GM21723 (cell line): Measurements from ENCODE around the gene TNS3.
A peak's percentile ranks its signal among the peaks of the same experiment; 100 is the strongest.
"Not testable (repeated sequence)": the region's sequence is repeated elsewhere in the genome, so short reads cannot be mapped to it uniquely, and the experiment has no call there.

Experiments used
- ATAC-seq: cut with Tn5 transposase; IDR thresholded peaks from one replicate; pipeline ENCODE4 v1.9.1; 2021; ENCODE audit warnings: mild to moderate bottlenecking, moderate library complexity; ENCODE audit not compliant: unreplicated experiment

TNS3 gene

DNA sequence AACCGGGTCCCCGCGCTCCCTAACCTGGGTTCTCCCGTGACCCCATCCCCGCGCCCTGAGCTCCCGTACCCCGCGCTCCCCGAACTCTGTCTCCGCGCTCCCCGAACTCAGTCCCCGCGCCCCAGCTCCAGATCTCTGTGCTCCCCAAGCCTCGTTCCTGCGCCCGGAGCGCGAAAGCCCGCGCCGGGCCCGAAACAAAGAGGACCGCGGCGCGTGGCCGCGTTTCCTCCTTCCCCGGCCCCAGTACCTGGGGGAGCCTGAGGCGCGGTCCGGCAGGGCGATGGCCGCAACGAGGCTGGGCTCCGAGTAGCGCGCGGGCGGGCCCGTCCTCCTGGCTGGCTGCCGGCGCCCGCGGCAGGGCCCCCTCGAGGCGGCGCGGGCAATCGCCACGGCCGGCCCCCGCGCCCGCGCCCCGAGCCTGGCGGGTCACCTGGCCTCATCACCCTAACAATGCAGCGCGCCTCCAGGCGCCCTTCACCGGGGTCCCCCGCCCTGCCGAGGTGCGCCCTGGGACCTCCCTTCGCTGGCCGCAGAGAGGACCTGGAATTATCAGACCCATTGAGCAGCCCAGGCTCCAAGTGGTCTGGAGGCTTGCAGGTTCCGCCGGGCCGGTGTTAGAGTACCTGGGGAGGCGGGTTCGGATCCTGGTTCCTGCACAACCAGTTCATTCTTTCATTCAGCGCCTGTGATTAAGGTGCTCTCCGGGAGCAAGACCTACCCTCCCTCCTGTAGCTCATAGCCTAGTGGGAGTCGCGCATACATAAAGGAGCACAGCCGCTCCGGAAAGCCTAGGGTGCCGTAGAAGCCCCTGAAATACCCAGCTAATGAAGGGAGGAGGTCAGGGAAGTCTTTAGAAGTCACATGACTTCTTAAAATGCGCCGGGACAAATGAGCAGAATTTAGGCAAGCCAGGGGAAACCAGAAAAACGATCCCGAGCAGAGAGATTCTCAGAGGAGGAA, at the start of gene TNS3:
Gene TNS3 (minus strand): TSS at position 308 of the 960 bp plus-strand sequence. CDS start 142,475 bp downstream, outside the sequence.
- no peak for ATAC-seq

DNA sequence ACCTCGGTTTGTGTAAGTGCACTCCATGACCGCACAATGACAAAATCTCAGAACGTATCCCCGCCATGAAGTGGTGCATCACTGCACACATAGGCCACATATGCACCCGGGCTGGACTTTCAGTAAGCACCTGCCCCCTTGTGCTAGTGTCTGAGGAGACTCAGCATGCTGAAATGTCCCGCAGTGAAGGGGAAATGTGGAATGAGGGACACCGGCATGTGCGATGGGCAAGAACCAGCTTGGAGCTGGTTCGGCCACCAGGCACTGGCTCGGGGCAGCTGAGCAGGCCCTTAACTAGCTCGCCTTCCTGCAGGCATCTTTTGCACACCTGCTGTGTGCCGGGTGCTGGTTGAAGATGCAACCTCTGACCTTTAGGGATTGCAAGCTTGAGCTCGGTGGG, 49.8 kb upstream of the TNS3 start:
- no peak for ATAC-seq

DNA sequence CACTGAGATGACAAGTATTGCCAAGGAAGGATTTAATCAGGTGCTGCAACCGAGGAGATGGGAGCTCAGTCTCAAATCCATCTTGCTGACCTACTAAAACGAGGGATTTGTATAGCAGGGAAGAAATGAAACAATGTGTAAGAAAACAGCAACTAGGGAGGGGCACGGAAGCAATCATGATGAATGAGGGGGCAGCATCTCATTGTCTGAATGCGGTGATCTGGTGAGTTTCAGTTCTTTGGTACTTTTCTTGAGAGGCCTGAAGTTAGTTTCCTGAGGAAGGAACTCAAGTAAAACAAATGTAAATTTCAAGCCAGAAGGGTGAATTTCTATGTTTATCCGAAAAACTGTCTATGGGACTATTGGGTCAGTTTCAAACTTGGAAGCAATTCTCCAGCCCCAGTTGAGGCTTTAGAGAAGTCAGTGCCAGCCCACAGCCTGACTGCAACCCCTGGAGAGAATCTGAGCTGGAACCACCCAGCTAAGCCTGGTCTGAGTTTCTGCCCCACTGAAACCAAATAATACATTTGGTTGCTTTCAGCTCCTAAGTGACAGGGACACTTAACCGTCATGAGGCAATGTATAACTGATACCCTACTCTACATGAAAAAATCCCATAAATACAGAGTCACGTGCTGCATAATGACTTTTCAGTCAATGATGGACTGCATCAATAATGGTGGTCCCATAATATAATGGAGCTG, 45.8 kb upstream of the TNS3 start:
- ATAC-seq: peak; percentile 80

DNA sequence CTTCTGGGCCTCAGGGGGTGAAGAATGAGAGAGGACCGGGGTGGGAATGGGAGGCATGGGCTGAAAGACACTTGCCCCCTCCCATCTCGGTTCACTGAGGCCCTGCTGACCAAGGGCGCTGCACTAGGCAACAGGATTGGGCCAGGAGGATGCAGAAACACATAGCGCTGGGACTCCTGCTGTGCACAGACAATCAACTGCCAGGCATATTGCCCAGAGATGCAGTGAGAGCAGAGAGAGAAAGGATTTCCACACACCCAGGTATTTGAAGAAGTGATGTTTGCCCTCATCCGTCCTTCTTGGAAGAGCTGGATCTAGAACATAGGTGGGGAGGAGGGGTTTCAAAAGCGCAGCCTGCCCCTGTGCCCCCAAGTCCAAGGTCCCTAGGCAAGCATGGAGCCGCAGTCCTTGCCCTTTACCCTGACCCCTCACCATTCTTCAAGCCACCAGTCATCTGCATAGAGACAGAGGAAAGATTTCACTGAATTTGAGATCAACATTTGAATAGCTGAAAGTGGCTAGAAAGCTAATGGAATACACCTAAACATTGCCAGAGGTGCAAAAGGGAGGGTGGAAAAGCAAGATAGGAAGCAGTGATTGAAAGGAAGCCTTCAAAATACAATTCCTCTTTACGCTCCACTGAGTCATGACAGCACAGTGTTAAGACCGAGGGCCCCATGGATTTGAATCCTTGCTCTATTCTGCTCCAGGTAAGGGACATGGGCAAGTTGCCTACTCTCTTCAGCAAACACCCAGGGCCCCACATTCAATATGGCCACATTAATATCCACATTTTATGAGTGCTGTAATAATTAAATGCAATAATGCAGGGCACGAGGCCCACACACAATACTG, 44.2 kb upstream of the TNS3 start:
- ATAC-seq: no peak

DNA sequence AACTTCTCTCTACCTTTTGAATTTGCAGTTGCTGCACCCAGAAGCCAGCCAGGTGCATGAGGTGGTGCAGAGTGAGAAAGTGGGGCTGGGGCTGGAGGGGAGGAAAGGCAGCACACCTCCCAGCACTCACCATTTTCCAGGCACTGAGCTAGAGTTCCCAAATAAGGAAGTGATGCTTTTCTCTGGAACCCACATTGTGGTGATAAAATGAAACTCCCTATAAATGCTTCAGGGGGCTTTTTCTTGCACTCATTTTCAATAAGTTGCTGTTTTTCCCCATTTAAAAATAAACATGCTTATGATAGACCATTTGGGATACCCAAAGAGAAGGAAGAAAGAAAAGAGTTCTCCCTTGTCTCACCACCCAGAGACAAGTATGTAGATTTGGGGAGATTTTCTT, 42.8 kb upstream of the TNS3 start:
- no peak for ATAC-seq

DNA sequence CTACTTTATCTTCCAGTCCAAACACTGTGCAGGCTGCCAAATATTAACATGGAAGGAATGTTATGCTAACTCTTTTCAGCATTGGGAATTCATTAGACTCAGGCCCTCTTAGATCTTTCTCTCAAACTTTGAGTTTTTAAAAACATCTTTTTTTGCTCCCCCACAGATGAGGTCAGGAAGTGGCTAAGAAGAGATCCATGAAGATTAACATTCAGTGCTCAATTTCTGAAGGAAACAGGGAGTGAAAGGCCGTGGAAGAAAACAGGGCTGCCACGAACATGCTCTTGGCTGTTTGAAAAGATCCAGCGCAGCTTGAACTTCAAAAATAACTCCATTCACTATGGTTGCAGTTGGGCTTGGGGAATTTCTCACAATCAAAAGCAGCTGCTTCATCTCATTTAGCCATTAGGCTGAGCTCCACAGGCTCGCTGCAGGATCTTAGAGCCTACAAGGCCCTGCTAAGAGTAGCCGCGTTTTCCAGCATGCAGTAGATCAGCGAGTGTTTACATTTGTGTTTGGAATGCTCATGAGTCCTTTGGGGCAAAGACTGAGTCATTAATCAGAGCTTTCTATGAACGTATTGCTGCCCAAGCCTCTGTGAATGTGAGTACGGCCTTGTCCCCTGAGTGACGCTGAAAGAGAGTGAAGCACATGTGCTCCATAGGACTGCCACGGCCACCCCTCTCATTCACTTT, 41.2 kb upstream of the TNS3 start:
- ATAC-seq: no peak

DNA sequence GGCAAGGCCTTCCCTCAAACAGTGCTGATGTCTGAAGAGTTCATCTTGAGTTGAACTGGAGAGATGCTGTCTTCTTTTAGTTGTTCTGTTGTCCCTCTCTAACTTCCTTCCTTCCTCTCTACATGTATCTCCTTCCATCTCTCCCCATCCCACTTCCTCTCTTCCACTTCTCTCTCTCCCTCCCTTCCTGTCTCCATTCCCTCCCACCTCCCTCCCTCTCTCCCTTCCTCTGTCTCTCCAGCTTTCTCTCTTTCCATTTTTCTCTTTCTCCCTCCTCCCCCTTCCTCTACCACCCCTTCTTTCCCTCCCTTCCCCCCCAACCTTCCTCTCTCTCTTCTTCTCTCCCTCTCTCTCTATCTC, 40.7 kb upstream of the TNS3 start:
- ATAC-seq: no peak

DNA sequence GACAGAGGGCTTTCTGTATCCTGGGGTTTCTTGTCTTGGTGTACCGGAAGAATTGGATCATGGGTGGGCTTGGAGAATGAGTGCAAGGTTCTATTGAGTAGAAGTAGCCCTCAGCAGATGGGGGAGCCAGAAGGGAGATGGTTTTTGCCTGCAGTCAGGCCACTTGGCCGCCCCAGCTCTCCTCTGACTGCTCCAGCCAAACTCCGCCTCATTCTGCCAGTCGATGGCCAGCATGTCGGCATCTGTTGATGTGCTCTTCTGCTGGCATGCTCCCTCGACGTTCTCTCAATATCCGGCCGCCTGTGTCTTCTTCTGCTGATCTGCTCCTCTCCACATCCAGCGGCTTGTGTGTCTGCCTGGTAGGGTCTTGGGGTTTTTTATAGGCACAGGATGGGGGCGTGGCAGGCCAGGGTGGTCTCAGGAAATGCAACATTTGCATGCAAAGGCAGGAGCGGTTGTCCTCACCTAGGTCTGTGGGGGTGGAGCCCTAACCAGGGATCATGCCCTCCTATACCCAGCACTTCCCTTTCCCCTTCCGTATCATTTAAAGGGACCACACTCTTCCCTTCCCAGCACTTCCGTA, 40.2 kb upstream of the TNS3 start:
- no peak for ATAC-seq

DNA sequence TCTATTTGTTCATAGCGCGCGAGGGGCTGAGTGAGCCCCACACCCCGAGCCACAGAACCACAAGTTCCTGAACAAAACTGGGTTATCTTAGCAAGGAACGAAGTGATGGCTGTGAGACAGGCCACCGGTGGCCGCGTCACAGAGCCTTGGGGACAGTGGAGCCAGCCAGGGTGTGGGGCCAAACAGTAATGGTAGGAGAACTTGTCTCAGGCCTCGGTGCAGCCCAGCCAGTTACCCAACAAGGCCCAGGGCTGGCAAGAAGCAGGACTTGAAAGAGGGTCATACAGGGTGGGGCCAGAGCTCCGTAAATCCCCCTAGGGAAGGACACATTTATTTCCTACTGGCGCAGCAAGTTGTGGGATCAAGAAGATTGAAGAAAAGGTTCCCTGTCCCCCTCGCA, 39.4 kb upstream of the TNS3 start:
- ATAC-seq: no peak

DNA sequence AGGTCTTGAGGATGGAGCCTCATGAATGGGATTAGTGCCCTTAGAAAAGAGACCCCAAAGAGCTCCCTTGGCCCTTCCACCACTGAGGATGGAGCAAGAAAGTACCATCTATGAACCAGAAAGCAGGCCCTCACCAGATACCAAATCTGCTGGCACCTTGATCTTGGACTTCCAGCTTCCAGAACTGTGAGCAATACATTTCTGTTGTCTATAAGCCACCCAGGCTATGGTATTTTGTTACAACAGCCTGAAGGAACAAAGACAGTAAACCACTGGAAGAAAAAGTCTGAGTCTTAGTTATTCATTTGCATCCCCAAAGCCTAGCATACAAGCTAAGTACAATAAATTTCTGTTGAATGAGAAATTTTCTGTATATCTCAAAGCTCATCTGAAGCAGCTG, 37.9 kb upstream of the TNS3 start:
- ATAC-seq: no peak

DNA sequence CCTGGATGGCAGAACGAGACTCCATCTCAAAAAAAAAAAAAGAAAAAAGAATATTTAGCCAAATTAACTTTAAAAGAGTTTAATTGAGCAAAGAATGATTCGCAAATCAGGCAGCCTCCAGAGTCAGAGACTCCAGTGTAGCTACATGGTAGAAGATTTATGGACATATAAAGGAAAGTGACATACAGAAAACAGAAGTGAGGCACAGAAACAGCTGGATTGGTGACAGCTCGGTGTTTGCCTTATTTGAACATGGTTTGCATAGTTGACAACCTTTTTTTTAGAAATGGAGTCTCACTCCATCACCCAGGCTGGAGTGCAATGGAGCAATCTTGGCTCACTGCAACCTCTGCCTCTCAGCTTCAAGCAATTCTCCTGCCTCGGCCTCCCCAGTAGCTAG, 35.2 kb upstream of the TNS3 start:
- no peak for ATAC-seq

DNA sequence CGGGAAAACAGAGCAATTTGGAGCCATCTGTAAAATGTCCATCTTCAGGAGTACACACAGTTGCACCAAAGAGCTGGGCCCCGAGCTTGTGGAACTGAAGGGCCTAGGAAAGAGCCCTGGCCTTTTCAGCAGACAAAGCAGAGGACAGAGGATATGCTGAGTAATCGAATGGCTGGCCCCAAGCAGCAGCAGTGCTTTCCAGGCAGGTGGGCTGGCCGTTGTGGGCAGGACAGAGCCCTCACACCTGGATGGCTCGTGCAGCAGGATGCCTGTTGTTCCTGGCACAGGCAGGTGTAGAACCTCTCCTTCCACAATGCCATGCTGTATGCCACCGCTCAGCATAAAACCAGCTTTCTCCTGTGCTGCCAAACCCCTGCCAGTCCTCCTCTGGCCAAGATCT, 32.5 kb upstream of the TNS3 start:
- no peak for ATAC-seq

DNA sequence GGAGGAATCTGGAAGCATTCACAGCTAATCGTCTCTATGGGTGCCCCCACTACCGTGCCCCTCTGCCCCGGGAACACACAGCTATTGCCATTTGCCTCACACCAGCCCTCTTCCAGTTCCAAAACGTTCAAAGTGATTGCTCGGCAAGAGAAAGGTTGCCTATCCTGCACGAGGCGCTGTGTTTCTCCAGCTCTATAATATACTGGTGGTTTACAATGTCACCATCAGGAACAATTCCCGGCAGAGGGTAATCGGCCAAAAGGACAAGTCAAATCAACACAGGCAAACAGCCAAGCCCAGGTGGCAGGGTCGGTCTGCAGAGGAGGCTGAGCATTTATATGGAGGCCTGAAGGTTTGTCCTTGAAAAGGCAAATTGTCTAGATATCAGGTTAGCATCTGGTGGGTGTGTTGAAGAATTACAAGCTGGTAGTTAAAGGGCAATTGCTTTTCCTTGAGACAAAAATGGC, 29.2 kb upstream of the TNS3 start:
- no peak for ATAC-seq

DNA sequence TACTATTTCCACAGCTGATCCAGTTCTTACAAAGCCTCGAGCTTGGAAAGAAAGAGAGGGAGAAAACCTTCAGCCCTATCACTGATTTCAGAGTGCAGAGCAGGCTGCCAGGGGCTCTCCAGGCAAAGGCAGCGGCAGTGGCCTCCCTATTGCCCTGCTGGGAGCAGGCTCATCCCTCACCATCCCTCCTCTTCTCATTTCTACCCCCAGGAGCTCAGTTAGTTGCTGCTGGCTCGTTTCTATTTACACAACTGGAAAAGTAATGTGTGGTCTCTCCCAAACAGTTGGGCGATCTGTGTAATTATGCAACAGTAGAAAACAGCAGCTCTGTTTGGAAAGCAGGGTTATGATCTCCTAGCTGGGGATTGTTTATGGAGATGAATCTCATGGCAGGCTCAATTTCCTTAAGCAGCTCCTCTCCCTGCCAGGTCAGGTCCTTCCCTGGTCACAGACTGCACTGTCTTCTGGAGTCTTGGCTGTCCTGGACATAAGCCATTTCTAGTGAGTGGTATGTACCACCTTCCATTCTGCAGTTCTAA, 28.7 kb upstream of the TNS3 start:
- no peak for ATAC-seq

DNA sequence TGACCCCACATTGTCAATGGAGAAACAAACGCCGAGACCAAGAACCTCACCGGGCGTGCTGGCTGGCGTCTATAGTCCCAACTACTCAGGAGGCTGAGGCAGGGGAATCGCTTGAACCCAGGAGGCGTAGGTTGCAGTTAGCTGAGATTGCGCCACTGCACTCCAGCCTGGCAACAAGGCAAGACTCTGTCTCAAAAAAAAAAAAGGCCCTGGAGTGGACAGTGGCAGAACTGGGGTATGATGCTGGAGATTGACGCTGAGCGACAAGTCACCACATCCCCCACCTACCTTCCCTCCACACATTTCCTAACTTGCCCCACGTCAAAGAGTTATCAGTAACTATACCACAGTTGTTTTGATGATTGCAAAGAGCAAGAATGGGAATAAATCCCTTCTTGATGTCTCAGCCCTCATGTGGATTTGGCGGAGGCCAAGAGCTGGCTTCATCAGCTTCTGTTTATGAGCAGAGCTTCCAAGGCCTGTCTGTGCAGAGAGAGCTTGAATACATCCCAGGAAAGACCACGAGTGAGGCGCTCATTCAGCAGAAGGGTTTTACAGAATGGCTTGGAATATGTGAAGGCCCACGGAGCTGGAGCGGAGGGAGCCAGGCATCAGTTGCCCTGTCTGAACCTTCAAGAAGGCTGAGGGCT, 28.0 kb upstream of the TNS3 start:
- ATAC-seq: no peak

DNA sequence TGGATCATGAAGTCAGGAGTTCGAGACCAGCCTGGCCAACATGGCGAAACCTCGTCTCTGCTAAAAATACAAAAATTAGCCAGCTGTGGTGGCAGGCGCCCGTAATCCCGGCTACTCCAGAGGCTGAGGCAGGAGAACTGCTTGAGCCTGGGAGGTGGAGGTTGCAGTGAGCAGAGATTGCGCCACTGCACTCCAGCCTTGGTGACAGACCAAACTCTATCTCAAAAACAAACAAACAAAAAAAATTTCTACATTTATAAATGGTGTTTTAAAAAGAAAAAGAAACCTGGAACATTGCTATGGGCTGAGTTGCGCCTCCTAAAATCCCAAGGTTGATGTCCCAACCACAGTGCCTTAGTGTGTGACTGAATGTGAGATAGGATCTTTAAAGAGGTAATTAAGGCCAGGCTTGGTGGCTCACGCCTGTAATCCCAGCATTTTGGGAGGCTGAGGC, 24.7 kb upstream of the TNS3 start:
- not testable (repeated sequence) for ATAC-seq

DNA sequence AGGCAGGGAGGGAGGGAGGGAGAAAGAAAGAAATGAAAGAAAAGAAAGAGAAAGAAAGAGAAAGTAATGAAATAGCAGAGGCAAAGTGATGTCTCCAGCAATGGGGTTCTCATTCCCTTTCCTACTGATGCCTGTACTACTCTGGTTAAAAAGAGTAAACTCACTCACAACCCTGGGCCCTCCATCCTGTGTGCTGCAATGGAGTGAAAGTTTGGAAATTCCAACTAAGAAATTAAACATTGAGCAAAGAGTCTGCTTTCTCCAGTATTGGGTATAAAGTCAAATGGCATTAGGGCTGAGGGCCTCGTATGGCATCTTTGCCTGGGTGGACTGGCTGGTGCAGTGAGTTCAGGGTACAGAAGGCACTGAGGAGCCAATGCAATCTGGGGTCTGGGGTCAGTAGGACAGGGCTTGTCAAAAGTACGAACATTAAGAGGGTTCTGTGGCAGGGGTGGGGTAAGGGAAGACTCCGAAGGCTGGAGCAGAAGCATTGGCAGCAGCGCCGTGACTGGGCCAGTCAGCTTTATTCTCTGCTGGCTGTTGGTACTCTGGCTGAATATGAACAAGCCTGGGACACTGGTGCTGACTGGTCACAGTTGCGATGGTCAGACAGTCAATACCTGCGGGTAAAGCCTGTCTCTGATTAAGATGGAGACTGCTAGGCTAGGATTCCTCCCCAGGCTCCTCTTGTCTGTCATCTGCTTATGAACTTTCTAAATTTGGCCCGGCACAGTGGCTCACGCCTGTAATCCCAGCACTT, 24.1 kb upstream of the TNS3 start:
- ATAC-seq: no peak

DNA sequence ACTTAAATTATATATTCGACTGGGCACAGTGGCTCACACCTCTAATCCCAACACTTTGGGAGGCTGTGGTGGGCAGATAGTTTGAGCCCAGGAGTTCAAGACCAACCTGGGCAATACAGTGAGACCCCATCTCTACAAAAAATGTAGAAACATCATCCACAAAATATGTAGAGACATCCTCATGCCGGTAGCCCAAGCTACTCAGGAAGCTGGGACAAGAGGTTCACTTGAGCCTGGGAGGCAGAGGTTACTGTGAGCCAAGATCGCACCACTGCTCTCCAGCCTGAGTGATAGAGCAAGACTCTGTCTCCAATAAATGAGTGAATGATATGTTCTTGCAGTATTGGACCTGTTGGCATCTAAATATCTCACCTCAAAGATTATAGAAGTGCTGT, 22.6 kb upstream of the TNS3 start:
- no peak for ATAC-seq
